Measurements from ENCODE around the gene ERGIC1.

The ERGIC1 gene

GRCh38 chr5:172952034-172952511 lies 118.0 kb downstream of the ERGIC1 start:
- DNase-seq, result no peak

- DNase-seq, result no peak
Measured at GRCh38 chr5:172953776-172954675, 120.0 kb downstream of the ERGIC1 start.

GRCh38 chr5:172954751-172955159 lies 120.7 kb downstream of the ERGIC1 start:
- no peak for DNase-seq

- no peak for DNase-seq
Measured at GRCh38 chr5:172956228-172956627, 122.2 kb downstream of the ERGIC1 start.

GRCh38 chr5:172956936-172957335 lies 122.9 kb downstream of the ERGIC1 start:
- no peak for DNase-seq

GRCh38 chr5:172957458-172957857 lies 123.4 kb downstream of the ERGIC1 start:
- no peak for DNase-seq

- DNase-seq, result peak; percentile 59 to 69
Measured at GRCh38 chr5:172958331-172959046, 124.4 kb downstream of the ERGIC1 start.

- DNase-seq, result no peak
Measured at GRCh38 chr5:172959824-172960799, 126.1 kb downstream of the ERGIC1 start.

GRCh38 chr5:172969921-172970320 lies 135.9 kb downstream of the ERGIC1 start:
- DNase-seq, result no peak

- DNase-seq, result no peak
Measured at GRCh38 chr5:172971482-172971881, 137.4 kb downstream of the ERGIC1 start.

GRCh38 chr5:172972552-172972951 lies 138.5 kb downstream of the ERGIC1 start:
- no peak for DNase-seq

GRCh38 chr5:172973127-172973916 lies 139.3 kb downstream of the ERGIC1 start:
- DNase-seq, result no peak

GRCh38 chr5:172973931-172974330 lies 139.9 kb downstream of the ERGIC1 start:
- DNase-seq, result no peak

GRCh38 chr5:172975289-172975688 lies 141.2 kb downstream of the ERGIC1 start:
- no peak for DNase-seq

- no peak for DNase-seq
Measured at GRCh38 chr5:172979778-172980177, 145.7 kb downstream of the ERGIC1 start.

GRCh38 chr5:172981931-172982330 lies 147.9 kb downstream of the ERGIC1 start:
- DNase-seq, result no peak

GRCh38 chr5:172983542-172984243 lies 149.6 kb downstream of the ERGIC1 start, which contains the start of gene ATP6V0E1:
Gene ATP6V0E1, plus strand, starts transcription at chr5:172983771. Its CDS starts 90 bp downstream, at chr5:172983861.
- peak; percentile 92 to 93 for DNase-seq

- peak; percentile 83 for DNase-seq
Measured at GRCh38 chr5:172984244-172984953, 150.3 kb downstream of the ERGIC1 start.

GRCh38 chr5:172985596-172985995 lies 151.5 kb downstream of the ERGIC1 start:
- no peak for DNase-seq

GRCh38 chr5:172988276-172988675 lies 154.2 kb downstream of the ERGIC1 start:
- DNase-seq, result no peak
